RWPE1 (cell line): Measurements from ENCODE around the gene DDX39A.
"Not testable (repeated sequence)": the region's sequence is repeated elsewhere in the genome, so short reads cannot be mapped to it uniquely, and the experiment has no call there.

Source experiments
- CTCF ChIA-PET: fragments of 350-600 bp; sonication (Branson Sonifier 250); formaldehyde crosslinking; extraction: SDS; loops from one replicate; lab custom pipeline; 2021; lab: Yijun Ruan, JAX
- POLR2A ChIA-PET: fragments of 400-600 bp; formaldehyde crosslinking; extraction: SDS; loops from one replicate; lab custom pipeline; 2020; ENCODE audit warnings: antibody characterized with exemption; ENCODE audit not compliant: low non-redundant PET; lab: Yijun Ruan, JAX
- DNase-seq: peaks from one replicate; pipeline ENCODE4 v3.0.0; 2012; ENCODE audit warnings: low spot score
- H3K27ac ChIP-seq: fragments of 450-650 bp; 2 replicates; pipeline ENCODE4 v1.5.1; 2017
- TF ChIP-seq, protein P1 (sequence below): fragments of 450-650 bp; conservative IDR thresholded peaks from 2 replicates; pipeline ENCODE4 v1.5.1; 2017; ENCODE audit warnings: low read depth, mild to moderate bottlenecking

Gene DDX39A

DNA sequence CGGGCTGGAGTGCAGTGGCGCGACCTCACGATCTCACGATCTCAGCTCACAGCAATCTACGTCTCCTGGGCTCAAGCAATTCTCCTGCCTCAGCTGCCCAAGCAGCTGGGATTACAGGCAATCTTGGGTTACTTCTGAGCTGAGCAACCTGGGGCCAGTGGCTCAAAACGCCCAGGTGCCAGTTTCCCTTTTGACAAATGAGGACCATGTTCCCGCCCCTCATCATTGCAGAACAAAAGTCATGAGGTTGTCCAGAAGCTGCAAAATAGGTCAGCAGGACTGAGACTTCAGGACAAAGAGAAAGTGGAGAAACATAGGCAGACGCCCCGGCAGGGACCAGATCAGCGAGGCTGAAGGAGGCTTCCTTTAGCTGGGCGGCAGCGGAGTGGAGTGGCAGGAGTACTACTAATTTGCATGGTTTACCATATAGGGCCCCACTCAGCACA is 41.2 kb downstream of the DDX39A start:
- TF ChIP-seq, protein P1, sequence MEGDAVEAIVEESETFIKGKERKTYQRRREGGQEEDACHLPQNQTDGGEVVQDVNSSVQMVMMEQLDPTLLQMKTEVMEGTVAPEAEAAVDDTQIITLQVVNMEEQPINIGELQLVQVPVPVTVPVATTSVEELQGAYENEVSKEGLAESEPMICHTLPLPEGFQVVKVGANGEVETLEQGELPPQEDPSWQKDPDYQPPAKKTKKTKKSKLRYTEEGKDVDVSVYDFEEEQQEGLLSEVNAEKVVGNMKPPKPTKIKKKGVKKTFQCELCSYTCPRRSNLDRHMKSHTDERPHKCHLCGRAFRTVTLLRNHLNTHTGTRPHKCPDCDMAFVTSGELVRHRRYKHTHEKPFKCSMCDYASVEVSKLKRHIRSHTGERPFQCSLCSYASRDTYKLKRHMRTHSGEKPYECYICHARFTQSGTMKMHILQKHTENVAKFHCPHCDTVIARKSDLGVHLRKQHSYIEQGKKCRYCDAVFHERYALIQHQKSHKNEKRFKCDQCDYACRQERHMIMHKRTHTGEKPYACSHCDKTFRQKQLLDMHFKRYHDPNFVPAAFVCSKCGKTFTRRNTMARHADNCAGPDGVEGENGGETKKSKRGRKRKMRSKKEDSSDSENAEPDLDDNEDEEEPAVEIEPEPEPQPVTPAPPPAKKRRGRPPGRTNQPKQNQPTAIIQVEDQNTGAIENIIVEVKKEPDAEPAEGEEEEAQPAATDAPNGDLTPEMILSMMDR: no peak
- no peak overlapping the region for H3K27ac ChIP-seq
- CTCF ChIA-PET: no interaction called here
- no peak for DNase-seq
- POLR2A ChIA-PET: interaction anchor here (0.6 kb wide), 1 partner anchor 42 kb away, joined by 4 read pairs; no protein-coding TSS in a partner anchor

DNA sequence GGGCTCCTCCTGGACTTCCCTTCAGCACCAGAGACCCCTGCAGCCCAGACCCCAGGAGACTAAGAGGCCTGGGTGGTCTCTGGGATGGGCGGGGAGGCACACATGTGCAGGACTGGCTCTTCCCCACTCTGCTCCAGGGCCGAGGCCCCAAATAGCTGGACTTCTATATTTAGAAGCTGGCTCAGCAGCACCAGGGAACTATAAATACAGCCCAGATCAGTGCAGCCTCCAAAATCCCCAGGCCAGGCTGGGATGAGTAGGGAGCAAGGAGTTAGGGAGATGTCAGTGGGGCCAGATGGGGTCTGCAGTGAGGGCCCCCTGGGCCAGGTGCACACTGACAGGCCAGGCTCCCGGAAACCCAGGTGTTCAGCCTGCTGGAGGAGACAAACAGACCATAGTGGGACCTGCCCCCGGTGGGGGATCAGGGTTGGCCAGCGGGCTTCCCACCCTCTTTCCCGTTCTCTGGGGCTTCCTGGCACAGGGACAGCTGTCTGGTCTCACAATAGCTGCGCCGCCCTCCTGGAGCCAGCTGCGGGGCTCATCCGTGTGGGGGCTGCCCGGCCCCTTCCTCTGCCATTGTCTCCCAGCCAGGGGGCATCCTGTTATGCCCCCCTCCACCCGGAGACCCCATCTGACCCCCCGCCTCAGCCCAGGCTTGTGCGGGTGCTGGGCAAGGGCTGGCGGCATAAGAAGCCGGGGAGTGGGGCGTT is 43.4 kb downstream of the DDX39A start:
- no peak overlapping the region for H3K27ac ChIP-seq
- ChIA-PET CTCF (interaction anchor here (0.8 kb wide), 1 partner anchor 8 kb away, joined by 3 read pairs; no protein-coding TSS in a partner anchor), POLR2A (no interaction called here)
- DNase-seq: no peak
- TF ChIP-seq, protein P1: no peak

DNA sequence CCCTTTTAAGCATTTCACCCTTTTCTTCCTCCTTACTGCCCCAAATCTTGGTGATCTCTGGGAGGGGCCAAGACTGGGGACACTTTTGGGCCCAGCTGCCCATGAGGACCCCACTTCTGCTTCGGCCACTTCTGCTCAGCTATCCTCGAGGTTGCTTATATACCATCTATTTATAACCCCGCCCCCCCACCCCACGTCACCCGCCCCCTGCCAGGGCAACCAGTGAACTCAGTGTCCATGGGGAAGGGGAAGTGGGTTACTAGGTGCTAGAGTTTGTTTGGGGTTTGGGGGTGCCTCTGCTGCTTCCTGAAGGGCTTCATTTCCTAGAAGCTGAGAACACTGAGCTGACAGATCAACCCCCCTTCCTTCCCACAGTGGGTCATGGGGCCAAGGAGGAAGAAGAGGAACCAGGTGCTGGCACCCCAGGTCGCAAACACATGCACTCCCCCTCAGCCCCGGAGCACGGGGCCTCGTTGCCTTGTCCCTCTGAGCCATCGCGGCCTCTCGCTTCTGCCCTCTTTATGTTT is 44.0 kb downstream of the DDX39A start:
- CTCF ChIA-PET: interaction anchor here (0.8 kb wide), 1 partner anchor 9 kb away, joined by 3 read pairs; no protein-coding TSS in a partner anchor
- POLR2A ChIA-PET: no interaction called here
- no peak overlapping the region for H3K27ac ChIP-seq
- TF ChIP-seq, protein P1: no peak
- DNase-seq: no peak

DNA sequence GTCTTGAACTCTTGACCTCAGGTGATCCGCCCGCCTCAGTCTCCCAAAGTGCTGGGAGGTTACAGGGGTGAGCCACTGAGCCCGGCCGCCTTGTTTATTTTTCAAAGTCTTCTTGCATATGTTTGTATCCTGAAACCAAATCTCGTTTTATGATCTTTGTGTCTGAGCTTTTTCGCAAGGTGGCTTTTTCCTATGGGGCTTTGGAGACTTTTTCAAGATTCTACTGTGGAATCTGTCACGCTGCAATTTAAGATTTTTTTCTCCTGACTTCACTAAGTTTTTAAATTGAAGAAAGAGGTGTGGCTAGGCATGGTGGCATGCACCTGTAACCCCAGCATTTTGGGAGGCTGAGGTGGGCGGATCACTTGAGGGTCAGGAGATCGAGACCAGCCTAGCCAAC is 44.8 kb downstream of the DDX39A start:
- POLR2A ChIA-PET, H3K27ac ChIP-seq, CTCF ChIA-PET, DNase-seq: not testable (repeated sequence)

- POLR2A ChIA-PET, CTCF ChIA-PET, DNase-seq, H3K27ac ChIP-seq: not testable (repeated sequence)
Observed at GRCh38 chr19:14372384-14373077, 46.6 kb downstream of the DDX39A start.

GRCh38 chr19:14371301-14371821 is 47.8 kb downstream of the DDX39A start:
- ChIA-PET CTCF (no interaction called here), POLR2A (no interaction called here)
- no peak overlapping the region for H3K27ac ChIP-seq
- DNase-seq: no peak
- TF ChIP-seq, protein P1: no peak

DNA sequence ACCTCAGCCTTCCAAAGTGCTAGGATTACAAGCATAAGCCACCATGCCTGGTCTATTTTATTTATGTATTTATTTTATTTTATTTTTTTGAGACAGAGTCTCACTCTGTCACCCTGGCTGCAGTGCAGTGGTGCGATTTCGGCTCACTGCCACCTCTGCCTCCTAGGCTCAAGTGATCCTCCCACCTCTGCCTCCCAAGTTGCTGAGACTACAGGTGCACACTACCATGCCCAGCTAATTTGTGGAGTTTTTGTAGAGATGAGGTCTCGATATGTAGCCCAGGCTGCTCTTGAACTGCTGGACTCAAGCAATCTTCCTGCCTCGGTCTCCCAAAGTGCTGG is 48.2 kb downstream of the DDX39A start:
- H3K27ac ChIP-seq: no peak overlapping the region
- POLR2A ChIA-PET: no interaction called here
- TF ChIP-seq, protein P1: no peak
- DNase-seq: no peak
- CTCF ChIA-PET: interaction anchor here (0.8 kb wide), 1 partner anchor 13 kb away, joined by 3 read pairs; no protein-coding TSS in a partner anchor
